ENCODE results near the gene RNF223.
A peak's percentile ranks its signal among the peaks of the same experiment; 100 is the strongest.

The RNF223 gene

GRCh38 chr1:1026599-1027413 lies 47.3 kb downstream of the RNF223 start:
- DNase-seq, result no peak

GRCh38 chr1:1025730-1026129 lies 48.4 kb downstream of the RNF223 start:
- DNase-seq, result no peak

GRCh38 chr1:1024771-1025699 lies 49.1 kb downstream of the RNF223 start:
- no peak for DNase-seq

- no peak for DNase-seq
These were observed 49.8 kb downstream of the RNF223 start for GRCh38 chr1:1024149-1024770.

DNA sequence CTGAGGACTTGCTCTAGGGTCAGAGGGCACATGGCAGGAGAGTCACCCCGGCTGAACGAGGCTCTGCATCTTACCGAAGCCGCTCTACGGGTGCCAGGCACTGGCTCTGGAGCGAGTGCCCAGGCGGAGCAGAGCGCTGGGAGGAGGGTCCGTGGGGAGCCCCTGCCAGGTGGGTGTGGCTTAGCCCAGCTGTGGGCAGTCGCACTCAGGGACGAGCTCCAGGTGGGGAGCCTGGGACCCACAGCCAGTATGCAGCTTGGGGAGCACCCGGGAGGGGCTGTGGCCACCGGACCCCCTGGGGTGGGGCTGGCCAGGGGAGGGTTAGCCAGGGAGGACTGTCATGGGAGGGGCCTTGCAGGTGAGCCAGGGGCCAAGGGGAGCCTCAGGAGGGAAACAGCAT lies 50.4 kb downstream of the RNF223 start:
- no peak for DNase-seq

- DNase-seq, result no peak
These were observed 51.6 kb downstream of the RNF223 start for GRCh38 chr1:1022302-1023009.

DNA sequence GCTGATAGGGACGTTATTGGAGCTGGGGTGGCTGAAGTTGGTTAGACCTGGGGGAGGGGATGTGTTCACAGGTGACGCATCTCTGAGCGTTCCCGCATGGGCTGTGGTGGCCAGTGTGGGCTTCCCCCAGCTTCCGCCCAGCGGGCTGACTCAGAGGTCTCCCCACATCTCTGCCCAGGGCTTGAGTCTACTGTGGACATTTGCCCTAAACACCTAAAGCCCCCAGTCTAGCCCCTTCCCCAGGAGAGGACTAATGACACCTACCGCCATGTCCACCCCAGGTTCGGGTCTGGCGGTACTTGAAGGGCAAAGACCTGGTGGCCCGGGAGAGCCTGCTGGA lies 52.2 kb downstream of the RNF223 start:
- DNase-seq, result no peak

DNA sequence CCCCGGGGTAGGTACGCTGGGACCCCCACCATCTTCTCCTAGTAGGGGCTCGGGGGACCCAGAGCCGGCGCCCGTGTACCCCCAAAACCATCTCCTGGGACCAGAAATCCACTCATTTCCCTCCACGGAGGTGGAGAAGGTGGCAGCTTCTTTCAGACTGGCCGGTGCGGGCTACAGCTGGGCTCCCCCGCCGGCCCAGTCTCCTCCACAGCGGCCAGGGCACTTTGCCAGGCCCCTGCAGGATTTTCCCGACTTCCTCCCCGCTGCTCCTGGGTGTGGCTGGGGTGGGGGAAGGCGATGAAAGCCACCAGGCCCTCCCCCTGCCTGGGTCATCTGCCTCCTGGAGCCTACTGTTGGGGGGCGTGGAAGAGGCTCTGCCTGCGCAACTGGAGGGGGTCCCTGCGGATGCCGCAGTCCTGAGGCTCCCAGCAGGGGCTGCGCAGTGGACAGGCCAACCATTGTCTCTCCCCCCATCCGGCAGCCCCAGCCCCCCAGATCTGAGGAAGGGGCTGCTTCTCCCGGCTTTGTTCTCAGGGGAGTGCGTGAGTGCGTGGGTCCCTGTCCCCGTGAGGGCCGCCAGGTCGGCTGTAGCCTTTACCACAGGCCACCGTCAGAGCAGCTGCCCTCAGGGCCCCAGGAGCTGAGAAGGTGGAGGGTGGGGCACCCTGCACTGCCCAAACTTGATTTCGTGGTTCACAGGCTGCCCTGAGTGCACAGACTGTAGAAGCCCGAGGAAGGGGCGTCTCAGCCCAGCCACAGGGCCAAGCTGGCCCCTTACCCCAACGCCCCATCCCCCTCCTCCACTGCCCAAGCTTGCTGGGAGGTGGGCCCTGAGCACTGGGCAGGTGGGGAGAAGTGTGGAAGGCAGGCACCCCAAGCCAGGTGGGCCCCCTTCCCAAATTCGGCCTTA lies 52.8 kb downstream of the RNF223 start:
- DNase-seq, result peak in 3 of 4 experiments; percentile 60 to 77 (median 66)

All from suppressor macrophage (primary cell).